Ovary (tissue), 3 donors: ENCODE measurements around the gene SMAP1.

Source experiments
- POLR2A ChIP-seq: fragments of 450-650 bp; IDR thresholded peaks from one replicate; pipeline ENCODE4 v1.6.1; 2017; ENCODE audit warnings: antibody characterized with exemption, mild to moderate bottlenecking, moderate library complexity
- TF ChIP-seq, protein P1 (sequence below), 3 donors: fragments of 450-650 bp in 2 of 3; fragments of 200-600 bp in 1 of 3; IDR thresholded peaks; one replicate each; pipeline versions ENCODE4 v1.5.1 to v1.8.0; 2016 to 2022; ENCODE audit warnings: antibody characterized with exemption in 3 of 3, mild to moderate bottlenecking in 1 of 3
- donor health status: DM: no; HTN: no; CAD: no.

DNA sequence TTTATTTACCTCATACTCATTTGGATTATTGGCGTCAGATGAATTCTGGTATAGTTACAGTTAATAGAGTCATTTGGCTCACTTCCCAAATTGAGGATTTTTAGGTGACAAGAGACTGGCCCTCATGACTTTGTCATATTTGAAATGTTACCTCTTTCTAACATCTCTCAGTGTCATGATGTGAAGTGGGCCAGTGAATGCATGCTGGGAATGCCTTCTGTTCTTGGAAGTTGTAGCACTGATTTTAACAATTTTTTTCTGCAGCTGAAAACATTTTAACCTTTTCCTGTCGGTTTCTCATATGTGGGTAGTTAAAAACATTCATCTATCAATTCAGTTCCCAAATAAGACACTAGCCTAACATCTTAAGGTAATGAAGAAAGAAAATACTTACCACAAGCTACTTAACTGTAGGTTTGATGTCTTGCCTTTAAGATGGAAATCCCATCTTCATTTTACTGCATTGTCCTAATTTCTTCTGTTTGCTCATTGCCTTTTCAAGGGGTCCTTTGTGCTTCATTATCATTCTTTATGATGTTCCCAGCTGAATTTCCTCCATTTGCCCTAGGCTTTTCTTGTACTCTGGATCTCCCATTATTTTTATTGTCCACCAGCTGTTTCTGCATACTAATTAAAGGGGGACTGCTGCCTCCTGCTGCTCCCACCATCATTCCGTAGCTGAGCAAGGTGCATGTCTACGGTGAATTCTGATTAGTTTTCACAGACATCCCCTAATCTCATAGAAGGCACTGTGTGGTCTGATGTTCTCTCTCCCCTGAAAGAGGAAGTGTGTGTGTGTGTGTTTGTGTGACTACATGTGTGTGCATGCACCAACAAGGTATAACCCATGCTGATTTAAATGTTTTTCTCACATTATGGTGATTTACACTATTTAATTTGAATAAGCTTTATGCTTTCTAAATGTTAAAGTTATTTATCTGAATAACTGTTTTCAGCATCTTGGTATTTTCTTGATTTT, 179.7 kb downstream of the SMAP1 start:
- TF ChIP-seq, protein P1, sequence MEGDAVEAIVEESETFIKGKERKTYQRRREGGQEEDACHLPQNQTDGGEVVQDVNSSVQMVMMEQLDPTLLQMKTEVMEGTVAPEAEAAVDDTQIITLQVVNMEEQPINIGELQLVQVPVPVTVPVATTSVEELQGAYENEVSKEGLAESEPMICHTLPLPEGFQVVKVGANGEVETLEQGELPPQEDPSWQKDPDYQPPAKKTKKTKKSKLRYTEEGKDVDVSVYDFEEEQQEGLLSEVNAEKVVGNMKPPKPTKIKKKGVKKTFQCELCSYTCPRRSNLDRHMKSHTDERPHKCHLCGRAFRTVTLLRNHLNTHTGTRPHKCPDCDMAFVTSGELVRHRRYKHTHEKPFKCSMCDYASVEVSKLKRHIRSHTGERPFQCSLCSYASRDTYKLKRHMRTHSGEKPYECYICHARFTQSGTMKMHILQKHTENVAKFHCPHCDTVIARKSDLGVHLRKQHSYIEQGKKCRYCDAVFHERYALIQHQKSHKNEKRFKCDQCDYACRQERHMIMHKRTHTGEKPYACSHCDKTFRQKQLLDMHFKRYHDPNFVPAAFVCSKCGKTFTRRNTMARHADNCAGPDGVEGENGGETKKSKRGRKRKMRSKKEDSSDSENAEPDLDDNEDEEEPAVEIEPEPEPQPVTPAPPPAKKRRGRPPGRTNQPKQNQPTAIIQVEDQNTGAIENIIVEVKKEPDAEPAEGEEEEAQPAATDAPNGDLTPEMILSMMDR (IDR thresholded peaks at IDR 0.05) = no peak
- no peak for TF ChIP-seq POLR2A
